HG02588 (cell line): ENCODE data around the gene IARS1.

Experiments used
- ATAC-seq: cut with Tn5 transposase; IDR thresholded peaks from one replicate; pipeline ENCODE4 v1.9.1; 2021; ENCODE audit warnings: mild to moderate bottlenecking, moderate library complexity; ENCODE audit not compliant: unreplicated experiment

Gene IARS1

GRCh38 chr9:92247296-92247695 lies 46.2 kb downstream of the IARS1 start:
- no peak for ATAC-seq

- no peak for ATAC-seq
These were observed 48.3 kb downstream of the IARS1 start for GRCh38 chr9:92245005-92245797.
